Hematopoietic multipotent progenitor cell treated with erythropoietin and hydrocortisone succinate and interleukin-3 and kit ligand, for 15 days (in vitro differentiated cells): Measurements from ENCODE around the gene SLC16A2.

Source experiments
- DNase-seq: peaks from one replicate; pipeline ENCODE4 v3.0.0-alpha.2; 2015; ENCODE audit warnings: low spot score

SLC16A2 gene

DNA sequence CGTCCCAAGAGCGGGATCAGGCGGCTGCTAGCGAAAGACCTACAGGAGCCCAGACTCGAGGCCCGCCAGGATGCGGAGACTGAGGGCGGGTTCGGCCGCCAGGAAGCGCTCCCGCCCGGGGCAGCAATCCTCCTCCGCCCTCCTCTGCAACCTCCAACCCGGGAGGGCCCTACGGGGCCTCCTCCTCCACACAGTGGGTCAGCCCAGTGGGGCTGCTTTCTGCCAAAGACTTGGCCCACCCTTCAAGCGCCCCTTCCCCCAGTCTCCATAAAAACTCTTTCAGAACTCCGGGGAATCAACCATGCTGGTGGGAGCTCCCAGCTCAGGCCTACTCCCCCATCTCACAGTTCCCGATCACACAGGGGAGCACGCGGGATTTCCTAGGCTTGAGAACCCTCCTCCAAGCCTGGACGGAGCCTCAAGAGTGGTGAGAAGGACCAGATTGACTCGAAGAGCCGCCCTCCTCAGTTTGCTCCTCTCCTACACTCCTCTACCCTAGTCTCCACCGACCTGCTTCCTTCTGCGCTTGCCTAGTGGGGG, 115.6 kb downstream of the SLC16A2 start:
- DNase-seq: no peak

DNA sequence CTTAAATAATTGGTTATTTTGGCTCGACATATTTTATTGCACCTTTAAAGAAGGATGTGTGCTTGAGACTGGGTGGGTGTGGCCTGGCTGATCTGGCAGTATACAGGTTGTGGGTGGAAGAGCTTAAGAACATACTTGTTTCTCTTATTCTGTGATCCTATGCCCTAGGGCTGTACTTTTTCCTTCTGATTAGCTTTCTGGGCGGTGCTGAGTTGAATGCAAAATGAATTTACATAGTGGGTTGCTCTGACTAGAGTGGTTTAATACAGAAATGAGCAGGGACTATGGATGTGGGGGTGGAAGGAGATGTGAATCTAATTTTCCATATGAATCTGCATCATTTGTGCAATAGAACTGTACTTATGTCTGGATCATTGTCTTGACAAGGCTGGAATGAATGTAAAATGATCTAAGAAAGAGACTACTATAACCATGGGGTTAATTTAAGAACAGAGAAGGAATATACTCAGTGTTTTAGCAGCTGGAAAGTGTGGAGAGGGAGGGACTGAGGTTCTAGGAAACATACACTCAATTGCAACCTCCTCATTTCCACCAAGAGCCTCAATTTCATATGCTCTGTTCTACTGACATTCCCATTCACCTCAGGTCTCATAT, 119.4 kb downstream of the SLC16A2 start:
- no peak for DNase-seq

- DNase-seq: no peak
Measured at GRCh38 chrX:74545880-74546523, 124.7 kb downstream of the SLC16A2 start.

DNA sequence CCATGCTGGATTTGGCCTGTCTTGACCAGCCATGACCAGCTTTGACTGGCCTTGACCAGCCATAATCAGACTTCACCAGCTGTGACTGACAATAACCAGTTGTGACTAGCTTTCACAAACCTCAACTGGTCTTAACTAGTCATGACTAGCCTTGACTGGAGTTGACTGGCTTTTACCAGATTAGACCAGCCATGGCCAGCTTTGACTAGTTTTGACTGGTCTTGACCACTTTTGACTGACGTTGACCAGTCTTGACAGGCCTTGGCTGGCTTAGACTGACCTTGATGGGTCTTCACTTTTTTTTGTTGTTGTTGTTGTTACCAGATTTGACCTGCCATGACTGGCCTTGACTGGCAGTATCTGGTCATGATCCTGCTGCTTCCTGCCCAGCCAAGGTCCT, 125.7 kb downstream of the SLC16A2 start:
- no peak for DNase-seq

GRCh38 chrX:74550295-74550802, 129.1 kb downstream of the SLC16A2 start:
- DNase-seq: peak; percentile 75

DNA sequence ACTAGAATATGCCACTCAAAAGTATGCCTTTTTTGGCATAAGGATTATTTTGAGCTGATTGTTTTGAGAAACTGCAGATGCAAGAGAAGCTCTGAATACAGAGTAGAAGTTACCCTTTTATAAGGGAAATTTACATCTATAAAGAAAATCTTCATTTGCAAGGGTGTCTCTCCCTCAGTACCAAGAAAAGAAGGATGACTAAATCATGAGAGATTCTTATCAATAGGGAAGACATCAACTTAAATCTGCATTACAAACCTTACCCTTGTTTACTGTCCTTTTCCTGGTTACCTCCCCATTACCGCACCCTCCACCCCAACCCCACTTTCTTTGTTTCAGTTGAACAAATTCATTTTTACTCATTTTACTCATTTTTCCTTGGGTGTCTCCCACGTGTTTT, 130.6 kb downstream of the SLC16A2 start:
- no peak for DNase-seq

- DNase-seq: no peak
Measured at GRCh38 chrX:74557378-74557777, 136.1 kb downstream of the SLC16A2 start.

GRCh38 chrX:74578137-74578536, 156.8 kb downstream of the SLC16A2 start:
- DNase-seq: no peak

- DNase-seq: no peak
Measured at GRCh38 chrX:74579597-74580198, 158.4 kb downstream of the SLC16A2 start.
